Liver (tissue), 9 donors: ENCODE data around the gene RAD50. TPM values are rescaled to one million over a fixed set of nuclear protein-coding genes. Genes with fewer than 3 reads are reported as not detected.

ENCODE experiments used
- DNase-seq: peaks from one replicate; pipeline ENCODE4 v3.0.0-alpha.2; 2017; ENCODE audit warnings: low spot score
- H3K27ac ChIP-seq, 2 donors: one replicate each; pipeline ENCODE4 v1.7.0; 2013; ENCODE audit warnings: inconsistent platforms in 2 of 2, low read length in 2 of 2, control low read depth in 1 of 2, low read depth in 1 of 2, mild to moderate bottlenecking in 1 of 2
- H3K27me3 ChIP-seq, 4 donors: one replicate each; pipeline versions ENCODE4 v1.6.1 to v1.7.0; 2013; ENCODE audit warnings: low read length in 3 of 4, inconsistent platforms in 1 of 4, mild to moderate bottlenecking in 1 of 4, moderate library complexity in 1 of 4; ENCODE audit not compliant: control insufficient read depth in 4 of 4, insufficient read depth in 4 of 4
- H3K36me3 ChIP-seq, 4 donors: one replicate each; pipeline versions ENCODE4 v1.6.1 to v1.7.0; 2013; ENCODE audit warnings: low read length in 3 of 4, mild to moderate bottlenecking in 3 of 4, low read depth in 1 of 4, moderate library complexity in 1 of 4; ENCODE audit not compliant: control insufficient read depth in 4 of 4, insufficient read depth in 3 of 4
- H3K4me1 ChIP-seq, 4 donors: one replicate each; pipeline versions ENCODE4 v1.6.1 to v1.7.0; 2013; ENCODE audit warnings: low read length in 3 of 4, mild to moderate bottlenecking in 3 of 4, moderate library complexity in 1 of 4; ENCODE audit not compliant: control insufficient read depth in 4 of 4, insufficient read depth in 4 of 4
- H3K4me3 ChIP-seq, 3 donors: one replicate each; pipeline versions ENCODE4 v1.6.1 to v1.7.0; 2013; ENCODE audit warnings: low read length in 3 of 3, control low read depth in 1 of 3, low read depth in 1 of 3, mild to moderate bottlenecking in 1 of 3
- H3K9ac ChIP-seq, 2 donors: one replicate each; pipeline ENCODE4 v1.7.0; 2013; ENCODE audit warnings: low read length in 2 of 2, mild to moderate bottlenecking in 2 of 2, moderate library complexity in 2 of 2, control low read depth in 1 of 2, low read depth in 1 of 2
- H3K9me3 ChIP-seq, 4 donors: one replicate each; pipeline versions ENCODE4 v1.6.1 to v1.7.0; 2013; ENCODE audit warnings: low read length in 3 of 4; ENCODE audit not compliant: control insufficient read depth in 4 of 4
- ATF3 ChIP-seq: IDR thresholded peaks from 2 replicates; pipeline ENCODE4 v1.6.1; 2016; ENCODE audit warnings: antibody characterized with exemption
- CTCF ChIP-seq: fragments of 150-350 bp; IDR thresholded peaks from 2 replicates; pipeline ENCODE4 v1.5.1; 2017; ENCODE audit warnings: improper control_type of control experiment, low read depth, low read length; ENCODE audit not compliant: missing input control
- FOXA2 ChIP-seq: IDR thresholded peaks from 2 replicates; pipeline ENCODE4 v1.6.1; 2016; ENCODE audit warnings: antibody characterized with exemption
- HNF4G ChIP-seq: IDR thresholded peaks from 2 replicates; pipeline ENCODE4 v1.6.1; 2016; ENCODE audit warnings: antibody characterized with exemption
- JUND ChIP-seq, 2 donors: IDR thresholded peaks; 2 replicates each; pipeline ENCODE4 v1.6.1; 2016; ENCODE audit warnings: antibody characterized with exemption in 2 of 2
- RAD21 ChIP-seq, 2 donors: IDR thresholded peaks; 2 replicates each; pipeline ENCODE4 v1.6.1; 2016; ENCODE audit warnings: antibody characterized with exemption in 2 of 2, mild to moderate bottlenecking in 2 of 2
- REST ChIP-seq: IDR thresholded peaks from 2 replicates; pipeline ENCODE4 v1.6.1; 2016; ENCODE audit warnings: antibody characterized with exemption, mild to moderate bottlenecking
- TAF1 ChIP-seq: conservative IDR thresholded peaks from 2 replicates; pipeline ENCODE4 v1.6.1; 2016; ENCODE audit warnings: antibody characterized with exemption, mild to moderate bottlenecking
- ZBTB33 ChIP-seq: IDR thresholded peaks from 2 replicates; pipeline ENCODE4 v1.6.1; 2016; ENCODE audit warnings: antibody characterized with exemption
- WGBS: extraction: QIAGEN DNeasy Blood & Tissue Kit; methylation state at CpG from one replicate; pipeline ENCODE4 v1.1.7; 2013; 5-methylcytosine and 5-hydroxymethylcytosine counted together
- polyA plus RNA-seq, 2 donors: library from polyadenylated mRNA; stranded (reverse) in 1 of 2; unstranded in 1 of 2; fragments of 200-250 nt in 1 of 2; fragments of >200 nt in 1 of 2; fragmentation: Nextera tagmentation in 1 of 2; extraction: Ambion mirVana in 1 of 2; gene quantifications; one replicate each; pipeline versions ENCODE4 v1.2.1 to v1.2.3, GENCODE V29; 2013 to 2015
- total RNA-seq, 2 donors: library from RNA; depleted of rRNA; stranded (reverse); fragments of >200 nt; gene quantifications; one replicate each; pipeline ENCODE4 v1.2.3, GENCODE V29; 2014
- donor health status: healthy.
- donor health status: healthy.
- donor health status: healthy.
- donor health status: healthy.
- donor health status: healthy.

Gene RAD50
- total and polyA plus RNA-seq, 4 donors = 6.1 to 18.7 (median 14.9) TPM

- no peak overlapping the region for H3K27ac ChIP-seq
- no peak for TF ChIP-seq JUND (IDR thresholded peaks at IDR 0.05)
- no peaks in the 10 kb centered on the region for H3K27me3 ChIP-seq
- no peaks in the 10 kb centered on the region for H3K4me1 ChIP-seq
- H3K9ac ChIP-seq = no peak overlapping the region
- no peak for DNase-seq
- no peak overlapping the region for H3K4me3 ChIP-seq
- H3K36me3 ChIP-seq = no peaks in the 10 kb centered on the region
- H3K9me3 ChIP-seq = no peaks in the 10 kb centered on the region
- WGBS = 83% methylated on average over 13 of the region's 13 CpGs
These were observed 107.3 kb downstream of the RAD50 start for GRCh38 chr5:132663771-132664695.

- Histone ChIP-seq H3K4me3 (no peak overlapping the region), H3K4me1 (no peaks in the 10 kb centered on the region), H3K27ac (no peak overlapping the region), H3K9me3 (no peaks in the 10 kb centered on the region), H3K27me3 (no peaks in the 10 kb centered on the region), H3K36me3 (no peaks in the 10 kb centered on the region), H3K9ac (no peak overlapping the region)
- no peak for DNase-seq
- WGBS = 97% methylated on average over 9 of the region's 9 CpGs
- no peak for TF ChIP-seq ATF3
- no peak for TF ChIP-seq TAF1
- TF ChIP-seq FOXA2 = no peak
- TF ChIP-seq CTCF = no peak
- no peak for TF ChIP-seq RAD21 (IDR thresholded peaks at IDR 0.05)
- no peak for TF ChIP-seq REST
- no peak for TF ChIP-seq HNF4G
- TF ChIP-seq ZBTB33 = no peak
These were observed 108.0 kb downstream of the RAD50 start for GRCh38 chr5:132664696-132665209.
